ENCODE measurements around the gene PRDX1. TPM values are rescaled to one million over a fixed set of nuclear protein-coding genes. Genes with fewer than 3 reads are reported as not detected.
"Not testable (repeated sequence)": the region's sequence is repeated elsewhere in the genome, so short reads cannot be mapped to it uniquely, and the experiment has no call there.

The PRDX1 gene
- total RNA-seq, 1 experiment from 2014 or later: 1,113 TPM

DNA sequence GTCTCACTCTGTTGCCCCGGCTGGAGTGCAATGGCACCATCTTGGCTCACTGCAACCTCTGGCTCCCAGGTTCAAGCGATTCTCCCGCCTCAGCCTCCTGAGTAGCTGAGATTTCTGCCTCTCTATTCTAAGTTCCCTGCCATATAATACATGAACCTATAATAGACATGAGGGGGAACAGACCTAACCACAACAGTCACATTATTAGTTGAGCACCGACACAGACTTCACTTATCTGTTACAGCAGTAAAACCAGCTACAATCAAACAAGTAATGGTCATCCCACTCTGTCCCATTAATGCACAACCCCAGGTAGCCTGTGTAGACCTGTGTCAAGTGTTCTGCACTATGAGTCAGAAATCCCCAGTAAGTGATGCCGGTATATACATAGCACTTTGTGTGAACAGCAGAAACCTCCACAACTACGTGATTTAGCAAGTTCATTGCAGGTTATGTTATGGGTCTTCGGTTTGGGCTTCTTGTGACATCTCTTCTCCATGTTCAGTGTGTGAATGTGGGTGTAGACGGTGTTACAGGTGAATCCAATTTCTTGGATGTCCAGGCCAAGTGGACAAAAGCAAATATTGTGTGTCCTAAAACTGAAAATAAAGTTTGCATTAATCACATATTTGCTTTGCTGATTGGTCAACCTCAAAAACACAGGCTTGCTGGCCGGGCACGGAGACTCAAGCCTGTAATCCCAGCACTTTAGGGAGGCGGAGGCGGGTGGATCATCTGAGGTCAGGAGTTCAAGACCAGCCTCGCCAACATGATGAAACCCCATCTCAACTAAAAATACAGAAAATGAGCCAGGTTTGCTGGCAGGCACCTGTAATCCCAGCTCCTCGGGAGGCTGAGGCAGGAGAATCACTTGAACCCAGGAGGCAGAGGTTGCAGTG is 18.0 kb downstream of the PRDX1 start:
- DNase-seq (ENCODE audit: low spot score): no peak

GRCh38 chr1:45501505-45501859 is 20.2 kb downstream of the PRDX1 start:
- DNase-seq (ENCODE audit: low spot score): no peak

- DNase-seq (ENCODE audit: low spot score): no peak
These were observed 22.3 kb downstream of the PRDX1 start for GRCh38 chr1:45499415-45499769.

DNA sequence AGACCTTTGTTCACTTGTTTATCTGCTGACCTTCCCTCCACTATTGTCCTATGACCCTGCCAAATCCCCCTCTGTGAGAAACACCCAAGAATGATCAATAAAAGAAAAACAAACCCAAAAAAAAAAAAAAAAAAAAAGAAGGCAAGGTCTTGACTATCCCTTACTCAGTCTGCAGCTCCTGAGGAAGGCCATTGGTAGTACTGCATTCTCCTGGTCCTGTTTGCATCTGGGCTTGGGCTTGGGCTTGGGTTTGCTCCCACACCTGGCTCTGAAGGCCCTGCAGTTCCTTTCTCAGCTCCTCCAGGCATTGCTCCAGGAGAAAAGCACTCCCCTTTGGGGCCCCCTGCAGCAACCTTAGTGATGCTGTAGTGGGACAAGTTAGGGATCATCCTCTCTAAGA is 23.4 kb downstream of the PRDX1 start:
- DNase-seq (ENCODE audit: low spot score): no peak

DNA sequence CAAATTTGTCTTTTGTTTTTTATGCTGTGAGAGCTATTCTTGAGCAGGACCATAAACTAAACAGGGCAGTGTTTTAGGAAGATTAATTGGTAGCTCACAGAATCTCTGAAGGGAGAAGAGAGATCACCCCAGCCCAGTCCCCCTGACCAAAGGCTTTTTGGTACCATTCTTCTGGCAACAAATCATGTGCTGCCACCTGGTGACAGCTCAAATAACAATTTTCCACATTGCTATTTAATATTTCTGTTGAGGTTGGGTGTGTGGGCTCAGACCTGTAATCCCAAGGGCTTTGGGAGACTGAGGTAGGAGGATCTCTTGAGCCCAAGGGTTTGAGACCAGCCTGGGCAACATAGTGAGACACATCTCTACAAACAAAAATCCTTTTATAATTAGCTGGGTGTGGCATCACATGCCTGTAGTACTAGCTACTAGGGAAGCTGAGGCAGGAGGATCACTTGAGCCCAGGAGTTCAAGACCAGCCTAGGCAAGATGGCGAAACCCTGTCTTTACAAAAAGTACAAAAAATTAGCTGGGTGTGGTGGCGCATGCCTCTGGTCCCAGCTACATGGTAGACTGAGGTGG is 28.5 kb downstream of the PRDX1 start:
- peak; percentile 26 for DNase-seq (ENCODE audit: low spot score)

- no peak for DNase-seq (ENCODE audit: low spot score)
These were observed 29.0 kb downstream of the PRDX1 start for GRCh38 chr1:45492691-45493090.

GRCh38 chr1:45491487-45492260 is 30.0 kb downstream of the PRDX1 start:
- DNase-seq (ENCODE audit: low spot score): no peak

GRCh38 chr1:45490626-45491486 is 30.8 kb downstream of the PRDX1 start, which contains the start of gene TESK2:
Gene TESK2, minus strand, starts transcription at chr1:45491163. Its CDS starts 33,378 bp downstream, at chr1:45457785.
- DNase-seq (ENCODE audit: low spot score): peak; percentile 99

GRCh38 chr1:45490121-45490625 is 31.5 kb downstream of the PRDX1 start:
- DNase-seq (ENCODE audit: low spot score): no peak

- DNase-seq (ENCODE audit: low spot score): not testable (repeated sequence)
These were observed 32.3 kb downstream of the PRDX1 start for GRCh38 chr1:45489379-45489778.

GRCh38 chr1:45488666-45489377 is 32.9 kb downstream of the PRDX1 start:
- DNase-seq (ENCODE audit: low spot score): no peak

DNA sequence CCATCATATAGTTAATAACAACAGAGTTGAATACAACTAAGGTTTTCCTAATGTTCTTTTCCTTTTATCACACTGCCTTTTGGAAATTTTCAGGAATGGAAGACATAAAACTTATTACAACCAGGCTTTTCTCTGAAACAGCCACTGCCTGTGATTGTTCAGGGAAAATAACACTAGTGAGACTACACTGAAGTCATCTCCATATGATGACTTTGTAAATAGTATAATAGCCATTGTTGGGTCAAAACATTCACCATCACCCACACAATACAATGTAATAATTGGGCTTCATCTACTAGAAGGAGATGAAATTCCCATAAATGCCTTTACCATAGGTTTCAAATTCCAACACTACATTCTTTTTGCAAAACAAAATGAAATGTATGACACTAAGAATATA is 35.7 kb downstream of the PRDX1 start:
- no peak for DNase-seq (ENCODE audit: low spot score)

DNA sequence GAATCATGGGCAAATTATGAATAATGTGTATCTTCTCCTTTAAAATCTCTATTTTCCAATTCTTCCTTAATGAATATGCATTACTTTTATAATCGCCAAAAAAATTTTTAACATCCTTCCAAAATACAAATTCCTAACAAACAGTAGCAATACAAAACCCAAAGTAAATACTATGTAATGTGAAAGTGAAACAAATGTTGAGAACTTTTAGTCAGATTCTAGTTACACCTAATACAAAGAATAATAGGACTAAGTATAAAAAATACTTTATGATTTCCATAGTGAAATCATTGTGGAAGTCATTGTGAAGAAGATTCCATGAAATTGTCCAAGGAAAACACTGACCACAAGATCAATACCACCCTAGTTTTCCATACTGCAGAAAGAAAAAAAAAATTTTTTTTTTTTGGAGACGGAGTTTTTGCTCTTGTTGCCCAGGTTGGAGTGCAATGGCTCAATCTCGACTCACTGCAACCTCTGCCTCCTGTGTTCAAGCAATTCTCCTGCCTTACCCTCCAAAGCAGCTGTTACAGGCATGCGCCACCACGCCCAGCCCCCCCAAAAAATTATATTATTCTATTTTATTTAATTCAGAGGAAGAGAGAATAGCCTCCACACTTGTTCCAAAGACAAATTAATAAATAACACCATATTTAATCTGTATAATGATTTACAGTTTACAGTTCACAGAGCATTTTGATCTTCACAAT is 42.5 kb downstream of the PRDX1 start:
- no peak for DNase-seq (ENCODE audit: low spot score)

- DNase-seq (ENCODE audit: low spot score): no peak
These were observed 43.4 kb downstream of the PRDX1 start for GRCh38 chr1:45478121-45478814.

DNA sequence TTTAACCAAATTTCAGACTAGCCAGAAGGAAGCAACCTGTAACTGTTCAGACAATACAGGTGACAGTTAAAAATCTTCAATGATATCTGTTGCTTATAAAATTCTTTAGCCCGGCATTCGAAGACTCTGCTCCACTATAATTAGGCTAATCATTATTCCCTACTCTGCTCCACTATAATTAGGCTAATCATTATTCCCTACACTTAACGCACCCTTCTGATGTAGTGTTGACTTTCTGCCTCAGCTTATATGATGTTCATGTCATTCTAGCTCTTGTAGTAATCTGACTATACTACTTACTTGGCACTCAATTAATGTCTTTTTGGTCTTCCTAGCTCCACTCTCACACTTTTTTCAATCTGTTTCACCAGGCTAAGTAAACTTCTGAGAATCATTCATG is 44.0 kb downstream of the PRDX1 start:
- no peak for DNase-seq (ENCODE audit: low spot score)

GRCh38 chr1:45474194-45474593 is 47.5 kb downstream of the PRDX1 start:
- DNase-seq (ENCODE audit: low spot score): not testable (repeated sequence)

DNA sequence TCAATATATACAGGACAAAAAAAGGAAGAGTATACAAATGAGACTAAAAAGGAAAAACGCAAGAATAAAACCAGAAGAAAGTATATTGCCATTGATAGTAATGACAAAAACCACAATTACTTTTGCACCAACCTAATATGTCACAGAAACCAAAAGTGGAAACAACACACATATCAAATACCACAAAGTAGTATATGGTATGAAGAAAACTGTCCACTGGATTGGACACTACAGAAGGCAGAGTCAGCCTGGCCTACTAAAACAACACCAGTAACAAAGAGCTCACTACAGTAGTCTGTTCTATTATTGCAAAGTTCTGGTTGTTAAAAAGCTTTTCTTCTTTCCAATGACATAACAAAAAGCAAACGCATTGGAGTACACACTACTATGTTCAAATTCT is 48.4 kb downstream of the PRDX1 start:
- DNase-seq (ENCODE audit: low spot score): no peak

- DNase-seq (ENCODE audit: low spot score): no peak
These were observed 51.3 kb downstream of the PRDX1 start for GRCh38 chr1:45470306-45470798.

DNA sequence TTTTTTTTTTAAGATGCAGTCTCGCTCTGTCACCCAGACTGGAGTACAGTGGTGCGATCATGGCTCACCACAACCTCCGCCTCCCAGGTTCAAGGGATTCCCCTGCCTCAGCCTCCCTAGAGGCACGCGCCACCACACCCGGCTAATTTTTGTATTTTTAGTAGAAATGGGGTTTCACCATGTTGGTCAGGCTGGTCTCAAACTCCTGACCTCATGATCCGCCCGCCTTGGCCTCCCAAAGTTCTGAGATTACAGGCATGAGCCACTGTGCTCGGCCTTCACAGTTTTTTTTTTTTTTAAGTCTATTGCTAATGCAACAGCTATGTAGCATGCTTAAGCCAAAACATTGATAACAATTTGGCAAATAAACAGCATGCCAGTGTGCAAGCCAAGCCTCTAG is 54.3 kb downstream of the PRDX1 start:
- not testable (repeated sequence) for DNase-seq (ENCODE audit: low spot score)
